Activated CD4-positive, alpha-beta T cell treated with anti-CD3 and anti-CD28 coated beads for 36 hours (primary cell): Measurements from ENCODE around the gene SEPTIN2. TPM values are rescaled to one million over a fixed set of nuclear protein-coding genes. Genes with fewer than 3 reads are reported as not detected.
"Not testable (repeated sequence)": the region's sequence is repeated elsewhere in the genome, so short reads cannot be mapped to it uniquely, and the experiment has no call there.

Source experiments
- ATAC-seq: fragments of 200-7000 bp; cut with Tn5 transposase; one replicate; pipeline ENCODE4 v1.10.0; 2021; ENCODE audit warnings: mild to moderate bottlenecking, moderate library complexity
- CTCF ChIA-PET: fragments of 350-600 bp; sonication (Branson Sonifier 250); formaldehyde crosslinking; loops from one replicate; lab custom pipeline; 2021; ENCODE audit warnings: antibody characterized with exemption; lab: Charles Lee
- POLR2A ChIA-PET: fragments of 350-600 bp; sonication (Branson Sonifier 250); formaldehyde crosslinking; loops from one replicate; lab custom pipeline; 2021; ENCODE audit warnings: antibody characterized with exemption, inconsistent platforms; lab: Charles Lee
- DNase-seq: peaks from one replicate; pipeline ENCODE4 v3.0.0-alpha.2; 2020
- H3K27ac Mint-ChIP-seq: one replicate; pipeline ENCODE4 v1.8.0; 2021; ENCODE audit warnings: mixed read lengths
- H3K27me3 Mint-ChIP-seq: one replicate; pipeline ENCODE4 v1.8.0; 2021; ENCODE audit warnings: mixed read lengths
- H3K36me3 Mint-ChIP-seq: one replicate; pipeline ENCODE4 v1.8.0; 2021; ENCODE audit warnings: low read depth, mixed read lengths
- H3K4me1 Mint-ChIP-seq: one replicate; pipeline ENCODE4 v1.8.0; 2021; ENCODE audit warnings: mixed read lengths
- H3K4me3 Mint-ChIP-seq: one replicate; pipeline ENCODE4 v1.8.0; 2021; ENCODE audit warnings: mild to moderate bottlenecking, moderate library complexity, mixed read lengths
- H3K9me3 Mint-ChIP-seq: one replicate; pipeline ENCODE4 v1.8.0; 2021; ENCODE audit warnings: low read depth, mixed read lengths
- intact Hi-C, 2 experiments: fragments of 100-400 bp; cut with DNase I in 1 of 2; cut with micrococcal nuclease in 1 of 2; formaldehyde crosslinking; loops; one replicate each; pipeline versions ENCODE4 v1.14.2 to v1.15.1; 2022 to 2024; cut with DNase I, micrococcal nuclease
- total RNA-seq, 2 experiments: library from RNA; stranded (reverse); gene quantifications; one replicate each; pipeline ENCODE4 v1.2.3, GENCODE V29; 2021

Gene SEPTIN2
- total RNA-seq, 2 experiments from 2014 or later = 161 to 173 TPM

DNA sequence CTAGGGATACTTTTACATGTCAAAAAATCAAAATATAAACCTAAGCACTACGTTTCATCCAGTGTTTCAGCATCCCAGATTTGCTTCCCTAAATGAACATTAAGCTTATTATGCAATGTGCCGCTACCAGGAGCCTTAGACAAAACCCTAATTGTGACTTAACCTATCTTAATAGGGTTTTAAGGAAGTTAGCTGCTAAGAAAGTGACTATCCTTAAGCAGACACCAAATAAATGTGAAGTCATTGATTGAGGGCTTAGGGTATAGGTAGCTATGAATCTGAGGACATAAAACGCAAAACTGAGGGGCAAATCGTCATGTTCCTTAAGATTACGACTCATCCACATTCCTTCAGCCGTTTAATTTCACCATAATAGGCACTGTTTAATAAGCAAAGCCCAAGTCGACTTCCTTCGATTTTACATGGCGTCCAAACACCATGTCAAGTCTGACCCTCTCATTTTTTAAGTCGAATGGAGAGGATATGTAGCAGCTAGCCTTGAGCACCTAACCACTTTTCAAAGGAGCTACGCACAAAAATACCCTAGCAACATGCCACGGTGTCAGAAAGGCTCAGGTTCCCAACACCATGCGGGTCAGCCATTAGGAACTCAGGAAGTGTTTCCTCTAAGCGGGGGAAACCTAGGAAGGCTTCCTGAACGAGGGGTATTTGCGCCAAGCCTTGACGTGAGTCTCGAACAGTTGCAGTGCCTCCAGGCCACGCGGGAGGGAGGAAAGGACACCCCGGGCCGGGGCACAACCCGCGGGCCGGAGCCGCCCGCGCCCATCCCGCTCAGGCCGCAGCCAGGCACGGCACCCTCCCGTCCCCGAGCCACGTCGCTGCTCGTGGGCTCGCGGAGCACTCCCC is 1.3 kb upstream of the SEPTIN2 start:
- Mint-ChIP-seq H3K4me3 (peak overlapping the region; percentile 100), H3K9me3 (no peaks in the 10 kb centered on the region), H3K27me3 (no peaks in the 10 kb centered on the region), H3K36me3 (peaks cover 27% of the 10 kb centered on the region), H3K27ac (peak overlapping the region; percentile 88), H3K4me1 (peaks cover 70% of the 10 kb centered on the region)
- ATAC-seq = no peak
- no peak for DNase-seq
- POLR2A ChIA-PET = interaction anchor here (0.6 to 1.1 kb wide), 3 partner anchors 13 to 328 kb away, joined by 3 to 10 read pairs (median 4); no protein-coding TSS in a partner anchor
- intact Hi-C loops = loop anchor here (1.0 to 10.0 kb wide), 28 partner anchors 42 to 1910 kb away; partner anchors contain the start of genes DTYMK (in 2 of the 2), DUSP28 (in 2 of the 2), FARP2 (in 2 of the 2) and MTERF4 (in 2 of the 2)
- CTCF ChIA-PET = interaction anchor here (0.5 to 1.2 kb wide), 7 partner anchors 12 to 388 kb away, joined by 3 to 6 read pairs (median 3); partner anchors contain the start of genes ING5 and PASK

DNA sequence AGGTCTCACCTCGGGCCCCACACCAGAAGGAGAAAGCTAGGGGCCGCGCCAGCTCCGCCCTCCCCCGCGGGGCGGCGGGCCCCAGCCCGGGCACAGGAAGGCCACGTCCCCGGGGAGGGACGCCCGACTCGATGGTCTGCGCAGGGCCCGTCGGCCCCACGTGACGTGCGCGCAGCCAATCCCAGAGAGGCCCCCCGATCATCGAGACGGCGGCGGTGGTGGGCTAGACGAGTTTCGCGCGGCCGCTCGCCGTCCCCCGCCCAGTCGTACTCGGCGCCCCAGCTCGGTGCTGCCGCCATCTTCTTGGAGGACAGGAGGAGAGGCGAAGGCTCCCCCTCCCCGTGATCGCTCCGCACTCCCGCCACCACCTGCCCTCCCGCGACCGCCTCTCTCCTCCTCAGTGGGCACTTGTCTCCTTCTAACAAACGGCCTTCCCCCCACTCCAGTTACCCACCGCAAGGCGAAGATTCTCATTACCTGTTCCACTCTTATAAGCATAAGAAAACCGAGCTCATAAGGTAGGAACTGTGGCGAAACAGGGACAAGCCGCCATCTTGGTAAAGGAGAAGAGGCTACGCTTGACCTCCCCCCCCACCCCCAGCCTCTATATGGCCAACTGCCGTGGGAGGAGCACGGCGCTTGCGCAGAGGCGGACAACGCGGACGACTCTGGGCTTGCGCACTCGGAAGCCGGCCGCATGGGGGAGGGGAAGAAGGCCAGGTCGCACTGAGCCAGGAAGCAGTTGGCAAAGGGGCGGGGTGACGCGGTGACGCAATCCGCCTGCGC is 439 bp upstream of the SEPTIN2 start, which contains the start of gene HDLBP:
Gene HDLBP (minus strand): TSS at position 580 of the 786 bp plus-strand sequence. CDS start 48,803 bp downstream, outside the sequence.
- Mint-ChIP-seq H3K36me3 (peaks cover 34% of the 10 kb centered on the region), H3K27ac (peak within 1 kb of the TSS; percentile 100), H3K4me1 (peaks cover 70% of the 10 kb centered on the region), H3K4me3 (peak within 1 kb of the TSS; percentile 100), H3K9me3 (no peaks in the 10 kb centered on the region), H3K27me3 (no peaks in the 10 kb centered on the region)
- intact Hi-C loops = loop anchor here (1.0 to 10.0 kb wide), 28 partner anchors 41 to 1910 kb away; partner anchors contain the start of genes DTYMK (in 2 of the 2), DUSP28 (in 2 of the 2), FARP2 (in 2 of the 2) and MTERF4 (in 2 of the 2)
- DNase-seq (peak; percentile 100), ATAC-seq (peak; percentile 84)
- CTCF ChIA-PET = interaction anchor here (0.5 to 1.2 kb wide), 6 partner anchors 13 to 411 kb away, joined by 3 to 6 read pairs (median 3); partner anchors contain the start of gene PASK
- POLR2A ChIA-PET = interaction anchor here (0.6 to 1.1 kb wide), 4 partner anchors 13 to 327 kb away, joined by 3 to 4 read pairs (median 4); no protein-coding TSS in a partner anchor

DNA sequence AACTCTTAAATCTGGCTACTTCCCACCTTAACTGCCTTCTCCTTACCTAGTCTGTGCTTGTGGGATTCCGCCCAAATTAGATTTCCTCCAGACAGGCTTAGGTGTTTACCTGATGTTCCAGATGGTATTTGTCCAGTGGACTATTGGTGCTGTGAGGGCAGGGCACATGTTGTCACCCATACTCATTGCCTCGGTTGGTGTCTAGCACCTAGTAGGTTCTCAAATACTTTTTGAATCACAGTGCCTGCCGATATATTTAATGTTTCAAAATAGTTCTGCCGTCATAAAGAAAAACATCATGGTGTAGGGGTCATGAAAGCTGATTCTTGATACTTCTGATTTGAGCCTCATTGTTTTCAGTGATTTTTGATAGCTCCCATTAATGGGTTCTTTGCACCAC is 1.1 kb downstream of the SEPTIN2 start:
- no peaks in the 10 kb centered on the region for H3K27me3 Mint-ChIP-seq
- ChIA-PET POLR2A (interaction anchor here (0.6 to 0.9 kb wide), 2 partner anchors 127 to 368 kb away, joined by 4 to 5 read pairs; no protein-coding TSS in a partner anchor), CTCF (interaction anchor here (0.7 kb wide), 1 partner anchor 21 kb away, joined by 3 read pairs; no protein-coding TSS in a partner anchor)
- ATAC-seq (no peak), DNase-seq (no peak)
- peaks cover 71% of the 10 kb centered on the region for H3K4me1 Mint-ChIP-seq
- peak overlapping the region; percentile 100 for H3K4me3 Mint-ChIP-seq
- H3K9me3 Mint-ChIP-seq = no peaks in the 10 kb centered on the region
- H3K36me3 Mint-ChIP-seq = peaks cover 38% of the 10 kb centered on the region
- peak overlapping the region; percentile 94 for H3K27ac Mint-ChIP-seq
- intact Hi-C loops = loop anchor here (5.0 to 10.0 kb wide), 8 partner anchors 45 to 1912 kb away; partner anchors contain the start of genes DTYMK (in 1 of the 2), DUSP28 (in 1 of the 2), HDAC4 (in 1 of the 2) and MTERF4 (in 1 of the 2)

DNA sequence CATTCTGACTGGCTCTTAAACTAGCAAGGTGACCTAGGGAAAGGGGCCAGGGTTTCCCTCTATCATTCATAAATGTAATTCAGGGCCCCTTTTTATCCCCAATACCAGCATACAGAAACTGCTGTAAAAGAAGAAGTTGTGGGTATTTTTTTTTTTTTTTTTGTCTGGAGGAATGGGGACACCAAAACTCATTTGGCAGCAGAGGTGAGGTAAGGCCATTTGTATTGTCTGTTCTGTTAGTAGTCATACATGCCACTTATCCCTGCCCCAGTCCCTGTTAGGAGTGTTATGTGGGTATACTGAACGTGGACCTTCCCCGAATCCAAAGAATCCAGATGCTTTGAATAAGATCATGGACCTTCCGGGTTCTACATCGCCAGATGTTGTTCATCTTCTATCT is 1.7 kb downstream of the SEPTIN2 start:
- ATAC-seq = no peak
- intact Hi-C loops = loop anchor here (5.0 to 10.0 kb wide), 8 partner anchors 45 to 1913 kb away; partner anchors contain the start of genes DTYMK (in 1 of the 2), DUSP28 (in 1 of the 2), HDAC4 (in 1 of the 2) and MTERF4 (in 1 of the 2)
- Mint-ChIP-seq H3K9me3 (no peaks in the 10 kb centered on the region), H3K4me3 (peak overlapping the region; percentile 100), H3K36me3 (peaks cover 39% of the 10 kb centered on the region), H3K27me3 (no peaks in the 10 kb centered on the region), H3K4me1 (peaks cover 70% of the 10 kb centered on the region), H3K27ac (peak overlapping the region; percentile 94)
- ChIA-PET POLR2A (no interaction called here), CTCF (no interaction called here)
- no peak for DNase-seq

DNA sequence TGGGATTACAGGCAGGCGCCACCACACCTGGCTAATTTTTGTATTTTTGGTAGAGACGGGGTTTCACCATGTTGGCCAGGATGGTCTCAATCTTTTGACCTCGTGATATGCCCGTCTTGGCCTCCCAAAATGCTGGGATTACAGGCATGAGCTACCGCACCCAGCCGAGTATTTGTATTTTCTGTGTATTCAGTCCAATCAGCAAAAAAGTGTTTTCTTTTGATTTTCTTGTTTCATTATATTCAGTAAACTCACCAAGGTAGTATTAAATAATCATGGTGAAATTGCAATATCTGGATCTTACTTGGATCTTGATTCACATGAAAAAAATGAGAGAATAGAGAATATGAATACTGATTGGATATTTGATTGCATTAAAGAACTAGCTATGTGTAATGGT is 3.1 kb downstream of the SEPTIN2 start:
- peaks cover 44% of the 10 kb centered on the region for H3K36me3 Mint-ChIP-seq
- ATAC-seq, POLR2A ChIA-PET, H3K27ac Mint-ChIP-seq, H3K27me3 Mint-ChIP-seq, H3K9me3 Mint-ChIP-seq, DNase-seq: not testable (repeated sequence)
- CTCF ChIA-PET = interaction anchor here (1.2 kb wide), 1 partner anchor 31 kb away, joined by 4 read pairs; no protein-coding TSS in a partner anchor
- peaks cover 62% of the 10 kb centered on the region for H3K4me1 Mint-ChIP-seq
- peak overlapping the region; percentile 100 for H3K4me3 Mint-ChIP-seq
- intact Hi-C loops = loop anchor here (5.0 to 10.0 kb wide), 8 partner anchors 47 to 1914 kb away; partner anchors contain the start of genes DTYMK (in 1 of the 2), DUSP28 (in 1 of the 2), HDAC4 (in 1 of the 2) and MTERF4 (in 1 of the 2)

DNA sequence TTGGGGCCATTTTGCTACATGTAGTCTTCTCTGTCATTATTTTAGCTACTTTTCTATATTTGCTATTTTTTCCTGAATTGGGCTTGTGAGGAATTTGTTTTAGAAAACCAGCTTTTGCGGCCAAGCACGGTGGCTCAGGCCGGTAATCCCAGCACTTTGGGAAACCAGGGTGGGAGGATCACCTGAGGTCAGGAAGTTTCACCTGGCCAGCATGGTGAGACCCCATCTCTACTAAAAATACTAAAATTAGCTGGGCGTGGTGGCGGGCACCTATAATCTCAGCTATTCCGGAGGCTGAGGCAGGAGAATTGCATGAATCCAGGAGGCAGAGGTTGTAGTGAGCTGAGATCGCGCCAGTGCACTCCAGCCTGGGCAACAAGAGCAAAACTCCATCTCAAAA is 4.7 kb downstream of the SEPTIN2 start:
- Mint-ChIP-seq H3K27me3 (no peaks in the 10 kb centered on the region), H3K4me1 (peaks cover 68% of the 10 kb centered on the region), H3K27ac (no peak overlapping the region), H3K4me3 (no peak overlapping the region), H3K9me3 (no peaks in the 10 kb centered on the region), H3K36me3 (peaks cover 54% of the 10 kb centered on the region)
- intact Hi-C loops = no loop called here
- DNase-seq (no peak), ATAC-seq (no peak)
- ChIA-PET CTCF (interaction anchor here (0.8 to 1.3 kb wide), 2 partner anchors 102 to 366 kb away, joined by 3 to 4 read pairs; partner anchors contain the start of gene DTYMK), POLR2A (no interaction called here)

DNA sequence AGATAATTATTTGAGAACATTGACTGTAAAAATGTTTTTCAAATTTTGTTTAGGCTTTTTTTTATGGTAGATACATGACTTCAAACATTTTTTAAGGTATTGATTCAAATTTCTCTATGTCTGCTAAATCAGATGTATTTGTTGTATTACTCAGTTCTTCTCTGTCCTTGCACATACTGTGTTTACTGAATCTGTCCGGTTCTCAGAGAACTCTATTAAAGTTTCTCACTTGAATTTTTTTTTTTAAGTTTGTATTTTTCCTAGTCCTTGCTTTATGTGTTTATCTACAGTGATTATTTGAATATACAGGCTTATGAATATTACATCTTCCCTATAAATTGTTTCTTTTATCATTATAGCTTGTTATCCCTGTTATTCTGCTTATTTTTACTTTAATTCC is 5.3 kb downstream of the SEPTIN2 start:
- intact Hi-C loops = no loop called here
- Mint-ChIP-seq H3K36me3 (peaks cover 56% of the 10 kb centered on the region), H3K27me3 (no peaks in the 10 kb centered on the region), H3K27ac (no peak overlapping the region), H3K4me3 (no peak overlapping the region), H3K9me3 (no peaks in the 10 kb centered on the region), H3K4me1 (peaks cover 68% of the 10 kb centered on the region)
- CTCF ChIA-PET = interaction anchor here (1.3 kb wide), 1 partner anchor 102 kb away, joined by 4 read pairs; no protein-coding TSS in a partner anchor
- POLR2A ChIA-PET = no interaction called here
- DNase-seq (no peak), ATAC-seq (no peak)

DNA sequence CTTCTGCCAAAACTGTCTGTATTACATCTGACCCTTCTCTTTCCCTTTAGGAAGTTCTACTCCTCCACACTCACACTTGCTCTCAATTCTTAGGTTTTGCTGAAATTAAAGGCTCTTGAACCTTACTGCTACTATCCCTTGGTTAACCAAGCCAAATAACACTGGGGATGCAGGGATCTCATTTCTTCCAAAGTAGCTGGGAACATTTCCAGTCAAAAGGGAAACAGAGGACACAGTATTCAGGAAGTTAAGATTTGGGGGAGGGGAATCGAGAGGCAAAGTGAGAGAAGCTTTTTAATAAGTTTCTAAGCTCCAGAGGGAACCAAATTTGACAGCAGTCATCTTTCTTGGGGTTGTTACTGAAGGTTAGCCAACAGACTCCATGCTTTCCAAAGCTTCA is 6.2 kb downstream of the SEPTIN2 start:
- ATAC-seq = no peak
- no peak for DNase-seq
- ChIA-PET CTCF (no interaction called here), POLR2A (interaction anchor here (0.6 kb wide), 1 partner anchor 71 kb away, joined by 4 read pairs; no protein-coding TSS in a partner anchor)
- H3K9me3 Mint-ChIP-seq = no peaks in the 10 kb centered on the region
- H3K4me1 Mint-ChIP-seq = peaks cover 67% of the 10 kb centered on the region
- intact Hi-C loops = no loop called here
- H3K36me3 Mint-ChIP-seq = peaks cover 58% of the 10 kb centered on the region
- H3K27ac Mint-ChIP-seq = peak overlapping the region; percentile 29
- H3K27me3 Mint-ChIP-seq = no peaks in the 10 kb centered on the region
- H3K4me3 Mint-ChIP-seq = no peak overlapping the region

DNA sequence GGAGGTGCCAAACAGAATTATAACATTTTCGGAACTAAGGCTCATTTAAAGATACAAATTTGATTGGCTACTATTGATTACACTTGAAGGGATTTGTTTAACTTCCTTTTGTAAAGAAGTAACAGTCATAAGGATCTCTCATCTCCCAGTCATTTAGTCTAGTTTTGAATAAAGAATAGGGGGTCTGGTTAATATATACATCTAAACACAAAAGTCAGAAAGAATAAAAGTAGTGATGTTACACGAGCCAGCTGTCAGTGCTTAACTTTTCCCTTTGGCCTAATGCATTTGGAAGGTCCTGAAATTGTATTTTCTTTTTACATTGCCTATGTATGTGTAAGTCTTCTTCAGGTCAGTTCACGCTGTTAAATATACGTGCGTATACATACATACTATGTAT is 8.1 kb downstream of the SEPTIN2 start:
- H3K4me1 Mint-ChIP-seq = peaks cover 48% of the 10 kb centered on the region
- intact Hi-C loops = no loop called here
- DNase-seq (no peak), ATAC-seq (no peak)
- no peaks in the 10 kb centered on the region for H3K9me3 Mint-ChIP-seq
- ChIA-PET POLR2A (interaction anchor here (0.6 kb wide), 1 partner anchor 308 kb away, joined by 3 read pairs; no protein-coding TSS in a partner anchor), CTCF (no interaction called here)
- H3K36me3 Mint-ChIP-seq = peaks cover 54% of the 10 kb centered on the region
- H3K27ac Mint-ChIP-seq = no peak overlapping the region
- H3K4me3 Mint-ChIP-seq = no peak overlapping the region
- H3K27me3 Mint-ChIP-seq = no peaks in the 10 kb centered on the region

DNA sequence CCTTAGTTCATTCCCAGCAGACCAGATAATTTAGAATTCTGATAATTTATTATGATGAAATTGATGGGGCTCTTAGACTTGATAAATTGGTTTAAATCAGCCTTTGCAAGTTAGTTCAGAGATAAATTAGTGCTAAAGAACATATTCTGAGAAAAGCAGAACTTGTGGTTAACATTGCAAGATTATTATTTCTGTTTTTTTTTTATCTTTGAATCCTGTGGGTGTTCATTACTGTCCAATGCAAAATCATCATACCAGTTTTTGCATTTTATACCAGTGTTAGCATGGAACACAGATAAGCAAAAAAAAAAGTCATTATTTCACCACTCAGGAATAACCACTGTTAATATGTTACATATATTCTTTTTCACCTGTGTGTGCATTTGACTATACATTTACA is 9.1 kb downstream of the SEPTIN2 start:
- H3K36me3 Mint-ChIP-seq = peaks cover 48% of the 10 kb centered on the region

More for the DNA sequence above, 9.1 kb downstream of the SEPTIN2 start:
- POLR2A ChIA-PET = no interaction called here
- Mint-ChIP-seq H3K9me3 (no peaks in the 10 kb centered on the region), H3K27ac (no peak overlapping the region), H3K4me1 (peaks cover 40% of the 10 kb centered on the region), H3K27me3 (no peaks in the 10 kb centered on the region), H3K4me3 (no peak overlapping the region)
- CTCF ChIA-PET = no interaction called here
- intact Hi-C loops = no loop called here
- no peak for ATAC-seq
- DNase-seq = no peak
